ENCODE measurements around the gene SNX14.

DNA sequence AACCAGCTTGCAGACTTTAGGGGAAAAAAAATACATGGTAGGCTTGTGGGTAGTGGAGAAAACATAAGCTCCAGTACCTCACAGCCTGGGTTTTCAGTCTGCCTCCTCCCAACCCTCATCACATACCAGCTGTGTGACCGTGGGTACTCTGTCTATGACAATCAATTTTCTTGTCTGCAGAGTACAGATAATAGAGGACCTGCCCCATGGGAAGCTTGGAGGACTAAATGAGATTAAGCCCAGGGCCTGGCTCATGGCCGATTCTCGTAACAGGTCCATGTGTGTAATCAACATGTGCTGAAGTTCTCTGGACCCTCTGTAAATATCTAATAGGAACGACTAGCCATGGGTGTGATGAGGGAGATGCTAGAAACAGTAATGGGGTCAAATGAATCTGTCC is 109.8 kb downstream of the SNX14 start:
- TF ChIP-seq CEBPB (IDR thresholded peaks at IDR 0.05) (no peak), TAF1 (IDR thresholded peaks at IDR 0.05; ENCODE audit: low read depth) (no peak), TCF12 (IDR thresholded peaks at IDR 0.05; ENCODE audit: low read depth) (no peak), EP300 (IDR thresholded peaks at IDR 0.05; ENCODE audit: borderline replicate concordance) (no peak), REST (IDR thresholded peaks at IDR 0.05; ENCODE audit: low read depth) (no peak)
- TF ChIP-seq, protein P1, sequence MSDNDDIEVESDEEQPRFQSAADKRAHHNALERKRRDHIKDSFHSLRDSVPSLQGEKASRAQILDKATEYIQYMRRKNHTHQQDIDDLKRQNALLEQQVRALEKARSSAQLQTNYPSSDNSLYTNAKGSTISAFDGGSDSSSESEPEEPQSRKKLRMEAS (IDR thresholded peaks at IDR 0.05): no peak

Measured in Ishikawa (cell line).